Inflammatory macrophage (primary cell): ENCODE results near the gene R3HCC1L.
A peak's percentile ranks its signal among the peaks of the same experiment; 100 is the strongest.
"Not testable (repeated sequence)": the region's sequence is repeated elsewhere in the genome, so short reads cannot be mapped to it uniquely, and the experiment has no call there.

Source experiments
- DNase-seq, 2 donors: peaks; one replicate each; pipeline ENCODE4 v3.0.0-alpha.2; 2020 to 2022

The R3HCC1L gene

DNA sequence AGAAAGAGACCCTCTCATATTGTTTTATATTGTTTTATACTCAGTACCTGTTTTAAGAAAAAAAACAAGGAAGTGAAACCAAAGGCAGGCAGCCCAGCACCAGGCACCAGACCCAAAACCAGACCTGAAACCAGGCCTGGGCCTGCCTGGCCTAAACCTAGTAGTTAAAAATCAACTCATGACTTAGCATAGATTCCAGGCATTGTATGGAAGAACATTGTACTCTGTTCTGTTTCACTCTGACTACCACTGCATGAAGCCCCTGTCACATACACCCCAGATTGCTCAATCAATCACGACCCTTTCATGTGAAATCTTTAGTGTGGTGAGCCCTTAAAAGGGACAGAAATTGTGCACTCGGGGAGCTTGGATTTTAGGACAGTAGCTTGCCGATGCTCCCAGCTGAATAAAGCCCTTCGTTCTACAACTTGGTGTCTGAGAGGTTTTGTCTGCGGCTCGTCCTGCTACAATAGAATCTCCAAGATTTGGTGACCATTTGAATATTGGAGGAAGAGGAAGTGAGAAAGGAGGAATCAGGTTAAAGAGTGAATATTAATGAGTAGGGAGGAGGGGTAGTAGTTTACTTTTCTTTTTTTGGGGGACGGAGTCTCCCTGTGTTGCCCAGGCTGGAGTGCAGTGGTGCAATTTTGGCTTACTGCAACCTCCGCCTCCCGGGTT lies 1.2 kb upstream of the R3HCC1L start:
- DNase-seq = not testable (repeated sequence)

DNA sequence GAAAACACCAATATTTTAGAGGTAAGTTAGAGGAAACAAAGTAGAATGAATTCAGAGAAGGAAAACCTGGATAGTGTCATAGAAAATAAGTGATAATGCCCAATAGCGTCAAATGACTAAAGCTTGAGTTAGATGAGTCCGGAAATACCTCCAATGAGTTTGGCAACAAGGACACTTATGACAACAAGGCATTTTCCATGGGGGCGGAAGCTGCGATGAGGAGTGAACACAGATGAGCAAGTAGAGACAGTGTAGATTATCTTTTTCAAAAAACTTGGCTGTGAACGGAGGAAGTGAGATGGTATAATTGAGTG lies 383 bp upstream of the R3HCC1L start:
- DNase-seq = no peak

DNA sequence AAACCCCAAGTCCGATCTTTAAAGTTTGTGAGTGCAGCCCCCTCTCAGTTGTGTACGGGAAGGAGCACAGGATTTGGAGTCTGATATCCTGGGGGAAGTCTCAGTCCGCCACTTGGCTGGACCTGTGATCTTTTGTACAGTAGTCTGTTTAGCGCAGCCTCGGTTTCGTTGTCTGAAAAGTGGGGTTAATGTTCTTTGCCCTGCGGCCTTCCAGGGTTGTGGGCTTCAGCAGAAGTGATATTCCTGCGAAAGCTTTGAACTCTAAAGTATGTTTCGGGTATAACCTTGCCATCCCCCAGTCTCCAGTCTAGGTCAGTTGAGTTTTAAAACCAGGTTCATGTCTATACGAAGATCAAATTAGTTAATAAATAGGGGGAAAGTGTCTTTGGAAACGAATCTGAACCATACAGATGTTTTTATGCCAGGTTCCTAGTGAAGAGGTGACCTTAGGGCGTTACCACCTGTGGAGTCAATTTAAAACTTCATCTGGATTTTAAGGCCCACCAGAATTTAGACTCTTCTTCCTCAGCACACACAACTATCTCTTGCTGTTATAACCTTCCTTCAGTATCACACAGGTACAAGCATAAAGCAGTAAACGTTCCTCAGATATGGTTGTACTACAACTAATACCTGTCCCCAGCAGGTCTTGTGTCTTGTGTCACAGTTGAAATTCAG lies 904 bp downstream of the R3HCC1L start:
- no peak for DNase-seq

DNA sequence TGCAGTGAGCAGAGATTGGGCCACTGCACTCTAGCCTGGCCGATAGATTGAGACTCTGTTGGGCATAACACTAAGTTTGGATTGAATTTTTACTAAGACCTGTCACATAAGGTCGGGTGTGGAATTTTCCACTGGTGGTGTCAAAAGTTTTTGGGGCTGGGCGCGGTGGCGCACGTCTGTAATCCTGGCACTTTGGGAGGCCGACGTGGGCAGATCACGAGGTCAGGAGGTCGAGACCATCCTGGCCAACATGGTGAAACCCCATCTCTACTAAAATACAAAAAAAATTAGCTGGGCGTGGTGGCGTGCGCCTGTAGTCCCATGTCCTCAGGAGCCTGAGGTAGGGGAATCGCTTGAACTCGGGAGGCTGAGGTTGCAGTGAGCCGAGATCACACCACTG lies 2.3 kb downstream of the R3HCC1L start:
- not testable (repeated sequence) for DNase-seq

DNA sequence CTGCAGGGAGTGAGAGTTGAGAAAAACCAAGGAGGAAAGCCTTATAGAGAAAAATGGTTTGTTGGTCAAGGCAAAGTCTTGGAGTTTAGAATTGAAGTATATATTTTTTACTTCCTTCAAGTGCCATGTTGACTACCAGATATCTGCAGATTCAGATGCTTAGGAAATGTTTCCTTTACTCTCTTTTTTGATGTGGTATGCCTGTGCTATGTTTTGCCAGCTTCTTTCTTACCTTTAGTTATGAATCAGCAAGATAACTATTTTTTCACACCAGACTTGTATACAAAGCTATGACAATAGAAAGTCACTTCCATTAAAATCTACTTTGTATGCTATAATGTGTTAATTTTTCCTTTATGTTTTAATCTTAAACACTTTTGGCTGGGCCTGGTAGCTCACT lies 3.6 kb downstream of the R3HCC1L start:
- DNase-seq = no peak

DNA sequence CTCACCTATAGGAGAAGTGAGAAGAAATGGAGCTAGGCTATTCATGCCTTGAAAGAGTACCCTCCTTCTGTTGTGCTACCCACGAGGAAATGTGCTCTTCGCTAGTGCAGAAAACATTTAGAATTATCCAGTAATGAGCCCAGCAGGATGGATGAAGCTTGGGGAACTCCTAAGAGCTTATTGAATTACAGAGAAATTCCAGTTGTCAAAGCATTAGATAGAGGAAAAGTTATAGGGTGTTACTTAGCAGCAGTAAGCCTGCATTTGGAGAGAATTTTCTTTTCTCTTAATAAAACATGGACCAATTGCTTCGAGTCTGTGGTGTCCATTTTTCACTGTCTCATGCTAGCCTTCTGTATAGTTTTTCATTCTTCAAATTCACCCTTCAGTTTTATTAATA lies 5.0 kb downstream of the R3HCC1L start:
- no peak for DNase-seq

DNA sequence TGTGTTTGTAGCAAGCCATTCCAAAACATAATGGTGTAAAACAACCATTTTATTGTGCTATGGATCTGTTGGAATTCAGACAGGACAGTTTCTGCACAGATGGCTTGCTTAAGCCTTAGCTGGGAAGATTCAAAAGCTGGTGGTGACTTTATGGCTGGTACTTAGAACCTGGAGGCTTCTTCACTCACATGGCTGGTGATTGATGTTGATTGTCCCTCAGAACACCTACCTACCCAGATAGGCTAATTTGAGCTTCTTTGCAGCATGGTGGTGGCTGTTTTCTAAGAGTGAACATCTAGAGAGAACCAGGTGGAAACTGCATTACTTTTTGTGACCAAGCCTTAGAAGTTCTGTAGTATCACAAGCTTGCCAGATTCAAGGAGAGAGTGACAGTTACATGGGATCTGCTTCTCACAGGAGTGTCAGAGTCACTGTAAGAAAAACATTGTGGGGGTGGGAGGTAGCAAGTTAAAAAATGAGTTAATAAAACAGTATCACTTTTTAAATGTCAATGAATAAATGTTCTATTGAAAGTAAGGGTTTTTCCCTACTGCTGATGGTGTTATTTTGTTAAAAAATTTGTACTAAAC lies 7.1 kb downstream of the R3HCC1L start:
- no peak for DNase-seq

DNA sequence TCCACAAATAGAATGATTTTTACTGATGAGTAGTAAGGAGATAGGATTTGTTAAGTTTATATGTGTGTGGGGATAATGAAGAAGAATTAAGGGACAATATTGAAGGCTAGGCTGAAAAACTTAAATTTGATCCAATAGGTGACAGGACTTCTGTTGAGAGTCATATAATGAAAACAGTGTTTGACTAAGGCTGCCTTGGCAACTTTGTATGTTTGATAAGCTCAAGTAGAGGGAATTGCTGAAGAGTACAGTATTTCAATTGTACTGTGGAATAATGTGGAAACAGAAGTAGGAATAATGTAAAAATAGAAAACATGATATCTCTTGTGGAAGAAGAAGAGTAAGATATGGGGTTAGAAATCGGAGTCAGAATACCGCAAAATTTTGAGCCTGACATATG lies 10.5 kb downstream of the R3HCC1L start:
- no peak for DNase-seq

DNA sequence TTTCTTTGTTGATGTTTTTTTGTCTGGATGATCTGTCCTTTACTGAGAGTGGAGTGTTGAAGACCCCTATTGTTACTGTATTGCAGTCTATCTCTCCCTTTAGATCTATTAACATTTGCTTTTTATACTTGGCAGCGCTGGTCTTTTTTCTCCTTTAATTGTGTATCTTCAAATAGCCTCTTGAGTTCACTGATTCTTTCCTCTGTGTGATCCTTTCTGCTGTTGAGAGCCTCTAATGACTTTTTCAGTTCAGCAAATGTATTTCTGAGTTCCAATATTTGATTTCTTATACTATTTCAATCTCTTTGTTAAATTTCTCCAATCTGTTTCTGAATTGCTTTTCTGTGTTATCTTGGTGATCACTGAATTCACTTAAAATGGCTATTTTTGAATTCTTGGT lies 15.4 kb downstream of the R3HCC1L start:
- no peak for DNase-seq

DNA sequence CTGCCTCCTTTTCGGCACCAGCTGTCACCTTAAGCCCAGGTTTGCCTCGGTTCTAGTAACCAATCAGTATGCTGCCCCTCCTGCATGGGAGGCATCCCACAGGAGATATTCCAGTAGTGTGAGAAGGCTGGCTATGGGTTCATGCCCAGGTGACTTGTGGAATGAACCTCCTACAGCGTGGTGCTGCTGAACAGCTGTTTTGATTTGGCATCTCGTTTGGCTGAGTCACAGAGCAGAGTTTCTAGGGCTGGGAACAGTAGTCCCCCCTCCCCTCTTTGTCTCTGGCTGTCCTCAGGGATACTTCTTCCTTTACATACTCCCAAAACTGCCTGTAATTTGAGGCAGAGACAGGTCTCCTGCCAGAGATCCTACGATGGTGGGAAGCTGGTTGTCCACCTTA lies 16.1 kb downstream of the R3HCC1L start:
- no peak for DNase-seq

DNA sequence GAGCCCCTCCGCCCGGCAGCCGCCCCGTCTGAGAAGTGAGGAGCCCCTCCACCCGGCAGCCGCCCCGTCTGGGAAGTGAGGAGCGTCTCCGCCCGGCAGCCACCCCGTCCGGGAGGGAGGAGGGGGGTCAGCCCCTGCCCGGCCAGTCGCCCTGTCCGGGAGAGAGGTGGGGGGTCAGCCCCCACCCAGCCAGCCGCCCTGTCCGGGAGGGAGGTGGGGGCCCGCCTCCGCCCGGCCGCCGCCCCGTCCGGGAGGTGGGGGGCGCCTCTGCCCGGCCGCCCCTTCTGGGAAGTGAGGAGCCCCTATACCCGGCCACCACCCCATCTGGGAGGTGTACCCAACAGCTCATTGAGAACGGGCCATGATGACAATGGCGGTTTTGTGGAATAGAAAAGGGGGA lies 18.3 kb downstream of the R3HCC1L start:
- not testable (repeated sequence) for DNase-seq

DNA sequence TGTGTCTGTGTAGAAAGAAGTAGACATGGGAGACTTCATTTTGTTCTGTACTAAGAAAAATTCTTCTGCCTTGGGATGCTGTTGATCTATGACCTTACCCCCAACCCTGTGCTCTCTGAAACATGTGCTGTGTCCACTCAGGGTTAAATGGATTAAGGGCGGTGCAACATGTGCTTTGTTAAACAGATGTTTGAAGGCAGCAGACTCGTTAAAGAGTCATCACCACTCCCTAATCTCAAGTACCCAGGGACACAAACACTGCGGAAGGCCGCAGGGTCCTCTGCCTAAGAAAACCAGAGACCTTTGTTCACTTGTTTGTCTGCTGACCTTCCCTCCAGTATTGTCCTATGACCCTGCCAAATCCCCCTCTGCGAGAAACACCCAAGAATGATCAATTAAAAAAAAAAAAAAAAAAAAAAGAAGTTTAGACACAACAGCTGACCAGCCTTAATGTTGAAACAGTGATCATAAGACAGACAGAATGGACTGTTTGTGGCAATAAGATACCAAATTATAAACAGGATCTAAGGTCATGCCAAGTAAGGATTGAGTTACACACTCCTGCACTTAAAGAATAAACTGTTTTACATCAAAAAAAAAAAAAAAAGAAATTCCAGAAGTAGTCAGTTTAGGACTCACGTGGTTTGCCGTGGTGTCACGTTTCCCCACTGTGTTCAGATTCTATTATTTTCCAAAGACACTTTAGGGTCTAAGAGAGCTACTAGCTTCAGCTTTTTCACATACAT lies 18.9 kb downstream of the R3HCC1L start:
- peak; percentile 14 to 46 for DNase-seq

DNA sequence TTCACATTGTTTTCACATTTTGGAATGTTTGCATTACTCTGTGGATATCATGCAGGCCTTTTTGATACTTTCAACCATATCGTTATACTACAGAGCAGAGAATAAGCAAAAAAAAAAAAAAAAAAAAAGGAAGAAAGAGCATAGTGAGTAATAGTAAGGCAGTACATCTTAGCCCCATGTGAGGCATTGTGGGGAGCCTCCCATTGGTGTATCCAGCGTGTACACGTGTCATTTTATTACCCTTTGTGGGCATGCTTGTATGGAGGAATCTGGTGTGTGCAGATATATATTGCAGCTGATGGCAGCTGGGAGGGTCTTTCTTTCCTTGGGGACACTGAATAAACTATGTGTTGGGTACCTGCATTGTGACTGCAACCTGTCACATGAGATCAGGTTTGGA lies 19.6 kb downstream of the R3HCC1L start:
- DNase-seq = peak; percentile 44 to 54

DNA sequence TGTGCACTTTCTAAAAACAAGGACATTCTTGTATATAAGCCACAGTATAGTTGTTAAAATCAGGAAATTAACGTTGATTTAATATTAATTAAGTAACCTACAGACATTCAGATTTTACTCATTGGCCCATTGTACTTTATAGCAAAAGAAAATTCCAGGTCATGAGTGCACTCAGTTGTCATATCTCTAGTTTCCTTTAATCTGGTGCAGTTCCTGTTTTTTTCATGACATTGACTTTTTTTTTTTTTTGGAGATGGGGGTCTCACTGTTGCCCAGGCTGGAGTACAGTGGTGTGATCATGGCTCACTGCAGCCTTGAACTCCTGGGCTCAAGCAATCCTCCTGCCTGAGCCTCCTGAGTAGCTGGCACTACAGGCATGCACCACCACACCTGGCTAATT lies 24.1 kb downstream of the R3HCC1L start:
- DNase-seq = no peak

DNA sequence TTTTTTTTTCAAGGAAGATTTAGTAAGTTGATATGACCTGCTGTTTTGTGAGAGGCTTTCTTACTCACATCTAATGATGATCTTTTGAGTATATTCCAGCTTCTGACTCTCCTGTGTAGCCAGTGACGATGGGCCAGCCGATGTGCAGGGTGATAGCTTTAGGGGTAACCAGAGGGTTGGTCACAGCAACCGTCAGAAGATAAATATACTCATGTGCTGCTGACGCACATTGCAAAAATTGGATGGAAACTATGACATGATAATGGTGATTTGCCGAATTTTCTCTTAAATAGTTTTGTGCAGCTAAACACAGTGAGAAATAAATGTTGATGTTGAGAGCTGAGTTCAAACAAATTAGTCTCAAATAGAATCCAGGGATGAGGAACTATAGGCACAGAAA lies 29.5 kb downstream of the R3HCC1L start:
- no peak for DNase-seq

DNA sequence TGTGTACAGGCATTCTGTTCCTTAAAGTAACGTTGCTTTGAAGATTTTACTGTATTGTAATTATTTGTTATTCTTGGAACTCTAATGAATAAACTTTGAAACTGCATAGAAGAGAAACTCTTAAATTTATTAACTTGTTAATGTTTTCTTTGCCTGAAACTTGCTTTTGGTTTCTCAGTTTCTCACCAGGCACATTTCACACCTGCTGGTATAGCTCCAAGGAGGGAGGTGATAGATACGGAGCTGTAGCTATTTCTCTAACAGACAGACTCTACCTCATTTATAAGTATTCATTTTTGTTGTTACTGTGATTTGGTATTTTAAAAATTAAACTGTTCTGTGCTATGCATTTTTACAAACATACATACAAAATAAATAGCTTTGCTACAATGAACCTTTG lies 32.7 kb downstream of the R3HCC1L start:
- no peak for DNase-seq

DNA sequence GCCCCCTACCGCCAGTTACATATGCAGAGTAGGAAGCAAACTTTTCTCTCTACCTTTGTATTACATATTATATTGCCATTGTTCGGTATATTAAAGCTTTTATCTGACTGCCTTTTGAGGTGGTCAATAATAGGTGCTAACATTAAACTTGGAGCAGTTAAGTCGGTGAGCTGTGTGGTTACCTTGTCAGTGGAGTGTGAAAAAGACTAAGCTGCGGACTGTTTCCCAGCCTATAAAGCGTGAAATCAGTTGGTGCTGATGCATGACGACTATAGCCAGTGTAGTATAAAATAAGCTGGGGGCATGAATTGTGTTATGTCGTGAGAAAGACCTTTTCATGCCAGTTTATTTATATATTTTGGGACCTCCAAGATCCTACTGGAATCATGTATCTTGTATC lies 33.7 kb downstream of the R3HCC1L start:
- DNase-seq = no peak

DNA sequence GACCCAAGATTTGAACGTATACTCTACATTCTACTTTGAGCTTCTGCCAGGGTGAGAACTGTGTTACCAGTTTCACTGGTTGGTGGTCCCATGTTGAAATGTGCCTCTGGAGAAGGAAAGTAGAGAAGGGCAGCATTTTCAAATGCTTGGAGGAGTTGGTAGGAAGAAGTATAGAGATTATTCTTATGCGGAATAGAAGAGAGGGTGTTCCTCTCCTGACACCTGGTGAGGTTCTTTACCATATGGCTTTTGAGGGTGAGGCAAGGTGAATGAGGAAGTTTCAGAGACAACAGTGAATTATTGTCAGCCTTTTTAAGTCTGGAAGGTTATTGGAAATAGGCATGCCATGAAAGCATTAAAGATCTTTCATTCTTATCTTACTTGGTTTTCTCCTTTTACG lies 34.3 kb downstream of the R3HCC1L start:
- no peak for DNase-seq

DNA sequence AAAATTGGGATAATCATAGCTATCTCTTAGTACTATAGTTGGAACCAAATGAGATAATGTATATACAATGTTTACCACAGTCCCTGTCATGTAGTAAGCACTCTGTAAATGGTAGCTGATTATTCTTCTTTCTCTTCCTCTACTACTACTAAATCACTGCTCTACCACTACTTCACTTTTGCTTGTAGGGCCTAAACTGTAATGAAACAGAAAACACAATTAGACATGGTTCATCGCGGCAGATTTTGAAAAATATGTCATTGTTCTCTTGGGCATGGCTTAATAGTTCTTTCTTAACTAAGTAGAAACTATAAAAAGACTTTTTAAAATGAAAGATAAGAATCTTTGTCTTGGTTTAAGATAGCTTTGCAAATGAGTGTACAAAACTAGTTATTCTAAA lies 34.9 kb downstream of the R3HCC1L start:
- DNase-seq = no peak

DNA sequence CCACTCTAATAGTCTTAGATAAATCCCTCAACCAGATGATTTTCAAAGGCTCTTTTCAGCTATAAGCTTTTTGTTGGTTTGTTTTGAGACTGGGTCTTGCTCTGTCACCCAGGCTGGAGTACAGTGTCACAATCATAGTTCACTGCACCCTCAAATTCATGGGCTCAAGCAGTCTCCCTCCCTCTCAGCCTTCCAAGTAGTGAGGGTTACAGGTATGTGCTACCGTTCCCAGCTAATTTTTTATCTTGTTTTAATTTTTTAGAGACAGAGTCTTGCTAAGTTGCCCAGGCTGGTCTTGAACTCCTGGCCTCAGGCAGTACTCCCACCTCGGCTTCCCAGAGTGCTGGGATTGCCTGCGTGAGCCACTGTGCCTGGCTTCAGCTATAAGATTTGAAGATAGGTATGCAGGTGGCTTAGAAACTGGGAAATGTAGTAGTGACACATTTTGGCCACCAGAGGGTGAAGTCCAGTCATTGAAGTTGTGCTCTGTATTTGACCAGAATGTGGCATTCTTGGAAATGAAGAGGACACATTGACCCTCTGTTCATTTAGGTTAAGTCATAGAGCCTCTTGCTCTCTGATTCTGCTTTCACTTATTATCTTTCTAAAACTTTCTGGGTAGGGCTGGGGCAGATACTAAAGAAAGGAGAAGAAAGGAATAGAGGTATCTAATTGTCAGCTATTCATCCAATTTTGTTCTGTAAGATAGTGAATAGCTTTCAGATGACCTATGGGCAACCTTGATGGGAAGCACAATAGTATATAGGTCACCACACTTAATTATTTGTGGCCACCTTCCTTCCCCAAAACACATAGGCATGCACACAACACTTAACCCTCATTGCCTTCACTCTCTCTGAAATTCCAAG lies 36.0 kb downstream of the R3HCC1L start:
- DNase-seq = peak; percentile 22 to 37

DNA sequence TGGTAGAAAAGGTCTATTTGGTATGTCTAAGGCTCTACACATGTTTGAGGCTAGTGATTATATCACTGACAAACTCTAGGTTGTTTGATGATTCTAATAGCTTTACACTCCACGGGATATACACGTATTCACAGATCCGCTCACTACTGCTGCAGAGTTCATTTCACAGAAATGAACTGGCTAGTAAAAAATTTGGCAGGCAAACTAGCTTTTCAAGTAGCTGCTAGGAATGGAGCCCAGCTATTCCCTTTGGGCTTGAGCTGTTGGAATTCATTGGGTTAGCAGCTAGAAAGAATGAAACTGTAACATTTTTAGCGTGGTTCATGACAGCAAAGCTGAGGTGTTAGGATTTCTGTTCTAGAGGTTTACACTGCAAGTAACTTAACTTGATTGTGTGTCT lies 37.6 kb downstream of the R3HCC1L start:
- no peak for DNase-seq

DNA sequence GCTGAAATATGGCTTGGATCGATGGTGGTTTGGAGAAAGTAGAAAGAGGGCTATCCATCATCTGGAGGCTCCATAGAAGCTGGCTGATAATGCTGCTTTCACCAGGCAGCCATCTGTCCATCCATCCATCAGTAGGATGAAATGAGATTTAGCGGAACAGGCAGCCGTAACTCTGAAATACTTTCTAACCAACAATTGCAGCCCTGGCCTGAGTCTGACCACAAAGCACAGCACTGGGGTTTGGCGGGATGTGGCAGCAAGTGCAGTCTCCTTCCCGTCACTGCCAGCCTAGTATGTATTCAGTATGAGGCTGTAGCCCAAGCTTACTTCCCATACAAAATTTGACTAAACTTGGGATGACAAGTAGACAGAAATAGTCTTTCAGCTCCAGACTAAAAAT lies 38.0 kb downstream of the R3HCC1L start:
- no peak for DNase-seq

DNA sequence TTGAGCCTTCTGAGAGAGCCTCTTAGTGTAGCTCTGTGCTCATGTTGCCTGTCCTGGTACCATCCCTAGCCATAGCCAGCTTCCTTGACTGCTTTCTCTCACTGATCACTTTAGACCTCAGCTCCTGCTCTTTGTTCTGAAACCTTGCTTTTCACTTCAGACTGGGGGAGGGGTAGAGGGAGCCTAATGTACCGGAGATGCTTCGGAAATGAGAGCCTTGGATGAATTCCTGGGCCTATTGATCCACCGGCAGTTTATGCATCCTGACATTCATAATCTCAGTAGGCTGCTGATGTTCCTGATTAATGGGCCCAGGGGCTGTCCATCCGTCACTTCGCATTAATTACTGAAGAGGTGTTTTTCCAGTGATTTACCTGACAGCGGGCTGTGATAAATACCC lies 38.8 kb downstream of the R3HCC1L start:
- no peak for DNase-seq
